Measurements from ENCODE around the gene LDLRAD3.

GRCh38 chr11:36210529-36210928 is 266.7 kb downstream of the LDLRAD3 start:
- TF ChIP-seq POLR2AphosphoS5 (IDR thresholded peaks at IDR 0.05) (no peak), CTCF (IDR thresholded peaks at IDR 0.05 in 8 of 11, conservative IDR thresholded peaks at IDR 0.05 in 3 of 11) (no peak), POLR2A (IDR thresholded peaks at IDR 0.05) (no peak)

All from spleen (tissue), 7 donors.